AG09309 (cell line): Measurements from ENCODE around the gene ANKRD18A.

ENCODE experiments used
- DNase-seq: peaks from one replicate; pipeline ENCODE4 v3.0.0-alpha.2; 2010; ENCODE audit warnings: low read depth
- H3K4me3 ChIP-seq: 2 replicates; pipeline ENCODE4 v1.5.1; 2011; ENCODE audit warnings: mild to moderate bottlenecking, low read depth, low read length, moderate library complexity; ENCODE audit not compliant: control insufficient read depth
- TF ChIP-seq, protein P1 (sequence below): IDR thresholded peaks from 2 replicates; pipeline ENCODE4 v1.5.1; 2011; ENCODE audit warnings: mild to moderate bottlenecking, low read depth, low read length, inconsistent platforms; ENCODE audit not compliant: insufficient read depth, control insufficient read depth; ENCODE audit errors: missing control alignments

The ANKRD18A gene

DNA sequence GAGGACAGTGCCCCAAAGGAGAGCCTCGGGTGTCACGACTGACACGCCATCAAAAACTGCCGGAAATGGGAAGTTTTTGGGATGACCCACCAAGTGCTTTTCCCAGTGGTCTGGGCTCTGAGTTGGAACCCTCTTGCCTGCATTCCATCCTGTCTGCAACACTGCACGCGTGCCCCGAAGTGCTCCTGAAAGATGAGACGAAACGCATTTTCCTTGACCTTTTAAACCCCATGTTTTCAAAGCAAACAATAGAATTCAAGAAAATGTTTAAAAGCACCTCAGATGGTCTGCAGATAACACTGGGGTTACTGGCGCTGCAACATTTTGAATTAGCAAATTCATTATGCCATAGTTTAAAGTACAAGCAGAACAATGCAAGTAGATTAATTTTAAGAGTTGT is 92.9 kb downstream of the ANKRD18A start:
- no peak overlapping the region for H3K4me3 ChIP-seq
- TF ChIP-seq, protein P1, sequence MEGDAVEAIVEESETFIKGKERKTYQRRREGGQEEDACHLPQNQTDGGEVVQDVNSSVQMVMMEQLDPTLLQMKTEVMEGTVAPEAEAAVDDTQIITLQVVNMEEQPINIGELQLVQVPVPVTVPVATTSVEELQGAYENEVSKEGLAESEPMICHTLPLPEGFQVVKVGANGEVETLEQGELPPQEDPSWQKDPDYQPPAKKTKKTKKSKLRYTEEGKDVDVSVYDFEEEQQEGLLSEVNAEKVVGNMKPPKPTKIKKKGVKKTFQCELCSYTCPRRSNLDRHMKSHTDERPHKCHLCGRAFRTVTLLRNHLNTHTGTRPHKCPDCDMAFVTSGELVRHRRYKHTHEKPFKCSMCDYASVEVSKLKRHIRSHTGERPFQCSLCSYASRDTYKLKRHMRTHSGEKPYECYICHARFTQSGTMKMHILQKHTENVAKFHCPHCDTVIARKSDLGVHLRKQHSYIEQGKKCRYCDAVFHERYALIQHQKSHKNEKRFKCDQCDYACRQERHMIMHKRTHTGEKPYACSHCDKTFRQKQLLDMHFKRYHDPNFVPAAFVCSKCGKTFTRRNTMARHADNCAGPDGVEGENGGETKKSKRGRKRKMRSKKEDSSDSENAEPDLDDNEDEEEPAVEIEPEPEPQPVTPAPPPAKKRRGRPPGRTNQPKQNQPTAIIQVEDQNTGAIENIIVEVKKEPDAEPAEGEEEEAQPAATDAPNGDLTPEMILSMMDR = no peak
- no peak for DNase-seq

DNA sequence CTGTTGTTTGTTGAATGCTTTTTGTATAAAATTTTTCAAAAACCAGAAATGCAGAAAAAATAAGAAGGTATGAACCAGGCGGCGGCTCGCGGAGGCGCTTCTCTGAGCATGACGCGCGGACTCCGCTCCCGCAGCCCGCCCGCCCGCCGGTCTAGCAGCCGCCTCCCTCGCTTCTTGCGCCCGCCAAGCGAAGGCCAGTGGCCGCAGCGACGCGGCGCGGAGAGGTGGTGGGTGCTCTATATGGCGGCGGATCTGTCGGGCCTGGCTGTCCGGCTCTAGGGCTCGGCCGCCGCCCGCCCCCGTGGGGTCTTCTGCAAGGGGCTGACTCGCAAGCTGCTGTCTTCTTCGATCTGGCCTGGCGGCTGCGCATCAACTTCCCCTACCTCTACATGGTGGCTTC is 93.8 kb downstream of the ANKRD18A start:
- TF ChIP-seq, protein P1 = no peak
- H3K4me3 ChIP-seq = no peak overlapping the region
- DNase-seq = no peak

DNA sequence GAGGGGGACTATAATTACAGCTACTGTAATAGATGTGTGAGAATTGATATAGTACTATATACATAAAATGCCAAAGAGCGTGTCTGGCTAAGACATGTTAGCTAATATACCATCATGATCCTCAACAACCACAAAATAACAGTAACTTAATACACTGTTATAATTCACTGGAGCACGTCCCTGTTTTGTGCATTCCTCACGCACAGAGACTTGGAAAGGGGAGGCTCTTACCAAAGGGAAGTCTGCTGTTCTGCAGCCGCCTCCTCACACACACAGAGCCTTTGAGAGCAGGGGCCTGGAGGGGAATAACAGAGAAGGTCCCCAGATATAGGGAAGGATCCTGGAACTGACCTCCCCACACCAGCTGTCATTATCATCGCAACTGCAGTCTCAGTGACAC is 97.3 kb downstream of the ANKRD18A start:
- H3K4me3 ChIP-seq = no peak overlapping the region
- DNase-seq = no peak
- TF ChIP-seq, protein P1 = no peak

DNA sequence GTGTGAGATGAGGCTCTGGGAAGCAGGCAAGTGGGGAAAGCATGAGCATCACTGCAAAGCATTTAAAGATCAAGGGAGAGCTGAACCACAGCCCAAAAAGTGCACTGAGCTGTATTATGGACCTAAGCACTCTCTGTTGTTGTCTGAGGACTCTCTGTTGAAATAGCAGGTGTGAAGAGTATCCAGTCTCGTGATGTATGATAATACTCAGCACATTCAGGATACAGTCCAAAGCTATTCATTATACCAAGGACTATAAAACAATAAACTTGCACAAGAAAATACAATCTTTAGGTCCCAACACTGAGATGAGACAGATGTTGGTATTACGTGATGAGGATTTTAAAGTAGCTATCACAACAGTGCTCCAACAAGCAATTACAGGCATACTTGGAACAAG is 98.6 kb downstream of the ANKRD18A start:
- no peak for DNase-seq
- no peak overlapping the region for H3K4me3 ChIP-seq
- TF ChIP-seq, protein P1 = no peak
